Stimulated activated CD4-positive, alpha-beta T cell treated with anti-CD3 and anti-CD28 coated beads, Interleukin-4, amount 100 ng/mL, for 24 hours (primary cell): ENCODE data around the gene OR56B1.
"Not testable (repeated sequence)": the region's sequence is repeated elsewhere in the genome, so short reads cannot be mapped to it uniquely, and the experiment has no call there.

Experiments used
- DNase-seq: peaks from one replicate; pipeline ENCODE4 v3.0.0-alpha.2; 2020

OR56B1 gene, protein sequence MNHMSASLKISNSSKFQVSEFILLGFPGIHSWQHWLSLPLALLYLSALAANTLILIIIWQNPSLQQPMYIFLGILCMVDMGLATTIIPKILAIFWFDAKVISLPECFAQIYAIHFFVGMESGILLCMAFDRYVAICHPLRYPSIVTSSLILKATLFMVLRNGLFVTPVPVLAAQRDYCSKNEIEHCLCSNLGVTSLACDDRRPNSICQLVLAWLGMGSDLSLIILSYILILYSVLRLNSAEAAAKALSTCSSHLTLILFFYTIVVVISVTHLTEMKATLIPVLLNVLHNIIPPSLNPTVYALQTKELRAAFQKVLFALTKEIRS

DNA sequence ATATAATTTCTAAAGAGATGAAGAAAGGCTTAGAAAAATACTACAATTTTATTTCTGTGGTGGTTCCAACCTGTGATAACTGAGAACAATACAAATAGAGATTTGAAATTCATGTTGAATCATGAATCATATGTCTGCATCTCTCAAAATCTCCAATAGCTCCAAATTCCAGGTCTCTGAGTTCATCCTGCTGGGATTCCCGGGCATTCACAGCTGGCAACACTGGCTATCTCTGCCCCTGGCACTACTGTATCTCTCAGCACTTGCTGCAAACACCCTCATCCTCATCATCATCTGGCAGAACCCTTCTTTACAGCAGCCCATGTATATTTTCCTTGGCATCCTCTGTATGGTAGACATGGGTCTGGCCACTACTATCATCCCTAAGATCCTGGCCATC is at the start of gene OR56B1:
Gene OR56B1 (plus strand): TSS at position 53 of the 400 bp plus-strand sequence. CDS start 69 bp downstream, at position 122.
- no peak for DNase-seq

DNA sequence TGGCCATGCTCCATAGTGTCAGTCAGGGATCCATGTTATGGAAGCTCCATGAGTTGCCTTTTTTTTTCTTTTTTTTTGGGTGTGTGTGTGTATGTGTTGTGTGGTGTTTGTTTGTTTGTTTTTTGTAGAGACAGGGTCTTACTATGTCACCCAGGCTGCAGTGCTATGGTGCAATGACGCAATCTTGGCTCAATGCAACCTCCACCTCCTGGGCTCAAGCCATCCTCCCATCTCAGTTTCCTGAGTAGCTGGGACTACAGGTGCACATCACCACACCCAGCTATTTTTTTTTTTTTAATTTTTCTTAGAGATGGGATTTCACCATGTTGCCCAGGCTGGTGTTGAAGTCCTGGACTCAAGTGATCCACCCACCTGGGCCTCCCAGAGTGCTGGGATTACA is 47.8 kb upstream of the OR56B1 start:
- DNase-seq = no peak

DNA sequence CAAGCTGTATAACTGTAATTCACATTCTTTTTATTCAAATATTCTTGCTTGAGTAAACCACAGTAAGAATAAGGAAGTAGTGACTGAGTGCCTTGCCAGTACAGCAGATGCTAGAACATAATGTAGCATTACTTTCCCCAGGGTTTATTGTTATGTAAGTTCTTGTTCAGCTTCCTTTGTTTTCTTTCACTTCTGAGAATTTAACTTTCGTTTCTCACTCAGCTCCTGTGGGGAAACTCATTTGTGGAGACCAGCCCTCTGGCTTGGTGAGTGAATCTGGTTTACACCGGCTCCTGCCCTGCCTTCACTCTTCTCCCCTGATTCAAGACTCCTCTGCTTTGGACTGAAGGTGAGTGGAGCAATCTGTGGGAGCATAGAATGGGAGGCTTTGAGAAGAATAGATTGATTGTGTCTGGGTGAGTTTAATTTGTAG is 46.7 kb upstream of the OR56B1 start, which contains the start of gene TRIM22:
Gene TRIM22 (plus strand): TSS at position 240 of the 433 bp plus-strand sequence. CDS start 6,443 bp downstream, outside the sequence.
- peak; percentile 61 for DNase-seq

DNA sequence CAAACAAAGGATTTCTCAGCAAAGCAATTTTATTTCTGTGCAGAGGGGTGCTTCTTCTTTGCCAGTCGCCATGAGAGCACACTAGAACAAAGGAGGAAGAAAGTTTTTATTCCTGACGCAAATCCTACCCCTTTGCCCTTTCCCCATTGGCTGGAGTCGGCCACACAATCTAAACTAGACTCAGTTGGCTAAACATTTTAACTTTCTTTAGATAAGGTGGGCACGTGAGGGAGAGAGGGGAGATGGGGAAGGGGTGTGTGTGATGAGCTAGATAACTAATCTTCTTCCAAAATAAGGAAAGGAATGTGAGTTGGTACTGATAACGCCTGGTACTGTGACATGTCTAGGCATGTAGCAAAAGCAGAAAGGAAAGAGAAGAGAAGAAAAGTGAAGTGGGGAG is 46.0 kb upstream of the OR56B1 start:
- no peak for DNase-seq

DNA sequence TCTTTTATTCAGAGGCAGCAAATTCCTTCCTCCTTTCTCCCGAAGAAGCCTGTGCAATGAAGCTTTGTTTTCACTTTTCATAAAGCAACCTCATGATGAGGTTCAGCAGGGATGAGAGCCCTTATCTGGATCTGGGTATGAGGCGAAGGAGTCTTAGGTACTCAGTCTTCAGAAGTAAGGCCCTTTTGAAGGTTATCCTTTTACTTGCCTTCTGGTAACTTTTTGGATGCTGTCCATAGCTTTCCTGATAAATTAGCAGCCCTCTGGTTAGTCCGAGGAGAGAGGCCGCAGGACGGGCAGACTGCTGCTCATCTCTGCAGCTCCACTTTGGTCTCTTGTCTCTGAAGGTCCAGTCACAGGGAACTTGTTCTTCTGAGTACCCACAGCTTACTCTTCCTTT is 45.5 kb upstream of the OR56B1 start:
- no peak for DNase-seq

DNA sequence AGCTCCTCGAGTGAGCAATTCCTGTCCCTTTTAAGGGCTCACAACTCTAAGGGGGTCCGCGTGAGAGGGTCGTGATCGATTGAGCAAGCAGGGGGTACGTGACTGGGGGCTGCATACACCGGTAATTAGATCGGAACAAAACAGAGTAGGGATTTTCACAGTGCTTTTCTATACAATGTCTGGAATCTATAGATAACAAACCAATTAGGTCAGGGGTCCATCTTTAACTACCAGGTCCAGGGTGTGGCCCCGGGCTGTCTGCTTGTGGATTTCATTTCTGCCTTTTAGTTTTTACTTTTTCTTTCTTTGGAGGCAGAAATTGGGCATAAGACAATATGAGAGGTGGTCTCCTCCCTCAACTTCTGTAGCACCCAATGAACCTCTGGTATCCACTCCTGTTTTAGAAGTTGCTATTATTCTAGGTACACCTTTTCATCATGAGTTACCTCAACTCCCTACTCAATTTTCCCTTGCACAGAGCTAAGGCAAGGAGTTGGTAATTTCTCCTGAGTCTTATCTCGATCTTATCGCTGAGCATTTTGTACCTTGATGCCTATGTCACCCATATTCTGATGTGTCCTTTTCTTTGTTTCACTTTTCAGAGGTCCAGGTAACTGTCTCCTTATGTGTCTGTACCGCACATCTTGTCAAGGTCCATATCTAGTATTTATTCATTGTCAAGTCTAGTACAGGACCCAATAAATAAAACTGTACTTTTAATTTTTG is 44.8 kb upstream of the OR56B1 start:
- not testable (repeated sequence) for DNase-seq

DNA sequence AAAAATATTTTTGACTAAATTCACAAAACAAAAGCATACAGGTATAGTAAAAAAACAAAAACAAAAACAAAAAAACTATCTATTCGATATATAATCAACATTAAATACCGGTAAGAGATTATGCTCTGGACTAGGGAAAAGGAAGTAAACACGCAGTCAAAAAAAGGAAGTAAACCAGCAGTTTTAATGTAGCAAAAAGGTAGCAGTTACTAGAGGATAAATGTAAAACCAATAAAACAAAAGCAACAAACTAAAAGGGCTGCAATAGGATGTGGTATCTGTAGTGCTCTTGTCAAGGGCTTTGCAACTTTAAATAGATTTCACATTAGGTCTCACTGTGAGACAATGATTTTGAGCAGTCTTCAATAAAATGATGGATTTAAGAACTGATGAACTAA is 44.3 kb upstream of the OR56B1 start:
- no peak for DNase-seq

DNA sequence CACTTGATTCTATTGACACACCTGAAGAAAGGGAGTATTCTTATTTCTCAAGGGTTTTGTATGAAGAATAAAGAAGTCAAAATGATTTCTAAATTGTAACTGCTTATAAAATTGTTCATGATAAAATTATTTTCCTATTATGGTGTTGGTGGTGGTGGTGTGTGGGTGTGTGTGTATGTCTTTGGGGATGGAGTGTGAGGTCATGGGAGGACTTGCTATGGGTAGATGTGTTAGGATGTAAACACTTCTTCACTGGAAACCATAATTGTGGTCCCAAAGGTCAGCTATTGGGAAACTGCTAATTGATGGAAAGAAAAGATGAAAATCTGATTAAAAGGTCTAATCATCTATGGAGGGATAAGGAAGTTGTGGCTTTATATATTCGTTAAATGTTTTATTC is 41.6 kb upstream of the OR56B1 start:
- no peak for DNase-seq

DNA sequence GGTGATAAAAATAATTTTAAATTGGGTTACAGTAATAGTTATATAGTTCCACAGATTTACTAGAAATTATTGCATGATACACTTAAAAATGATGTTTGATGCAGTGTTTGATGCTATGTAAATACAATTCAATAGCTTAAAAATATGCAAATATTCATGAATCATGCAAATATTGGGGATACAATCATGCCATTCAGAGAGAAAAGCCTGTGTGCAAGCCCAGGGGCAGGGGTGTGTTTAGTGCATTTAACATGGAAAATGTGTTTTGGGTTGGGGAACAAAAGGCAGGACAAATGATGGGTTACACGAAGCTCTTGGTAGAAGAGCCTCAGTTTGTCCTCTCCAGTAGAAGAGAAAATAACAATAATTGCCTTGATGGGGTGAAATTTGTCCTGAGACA is 40.7 kb upstream of the OR56B1 start:
- no peak for DNase-seq

DNA sequence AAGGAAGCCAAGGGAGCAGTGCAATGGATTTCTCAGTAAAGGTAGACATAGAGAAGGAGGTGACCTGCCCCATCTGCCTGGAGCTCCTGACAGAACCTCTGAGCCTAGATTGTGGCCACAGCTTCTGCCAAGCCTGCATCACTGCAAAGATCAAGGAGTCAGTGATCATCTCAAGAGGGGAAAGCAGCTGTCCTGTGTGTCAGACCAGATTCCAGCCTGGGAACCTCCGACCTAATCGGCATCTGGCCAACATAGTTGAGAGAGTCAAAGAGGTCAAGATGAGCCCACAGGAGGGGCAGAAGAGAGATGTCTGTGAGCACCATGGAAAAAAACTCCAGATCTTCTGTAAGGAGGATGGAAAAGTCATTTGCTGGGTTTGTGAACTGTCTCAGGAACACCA is 40.0 kb upstream of the OR56B1 start:
- no peak for DNase-seq

DNA sequence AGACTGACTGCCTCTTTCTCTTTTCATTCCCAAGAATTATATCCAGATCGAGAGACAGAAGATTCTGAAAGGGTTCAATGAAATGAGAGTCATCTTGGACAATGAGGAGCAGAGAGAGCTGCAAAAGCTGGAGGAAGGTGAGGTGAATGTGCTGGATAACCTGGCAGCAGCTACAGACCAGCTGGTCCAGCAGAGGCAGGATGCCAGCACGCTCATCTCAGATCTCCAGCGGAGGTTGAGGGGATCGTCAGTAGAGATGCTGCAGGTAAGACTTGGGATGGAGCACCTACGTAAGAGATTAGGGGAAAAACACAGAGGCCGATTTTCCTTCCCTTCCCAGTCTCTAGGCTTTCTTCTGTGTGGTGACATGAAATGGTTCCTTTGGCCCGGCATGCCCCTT is 38.0 kb upstream of the OR56B1 start:
- DNase-seq = no peak

DNA sequence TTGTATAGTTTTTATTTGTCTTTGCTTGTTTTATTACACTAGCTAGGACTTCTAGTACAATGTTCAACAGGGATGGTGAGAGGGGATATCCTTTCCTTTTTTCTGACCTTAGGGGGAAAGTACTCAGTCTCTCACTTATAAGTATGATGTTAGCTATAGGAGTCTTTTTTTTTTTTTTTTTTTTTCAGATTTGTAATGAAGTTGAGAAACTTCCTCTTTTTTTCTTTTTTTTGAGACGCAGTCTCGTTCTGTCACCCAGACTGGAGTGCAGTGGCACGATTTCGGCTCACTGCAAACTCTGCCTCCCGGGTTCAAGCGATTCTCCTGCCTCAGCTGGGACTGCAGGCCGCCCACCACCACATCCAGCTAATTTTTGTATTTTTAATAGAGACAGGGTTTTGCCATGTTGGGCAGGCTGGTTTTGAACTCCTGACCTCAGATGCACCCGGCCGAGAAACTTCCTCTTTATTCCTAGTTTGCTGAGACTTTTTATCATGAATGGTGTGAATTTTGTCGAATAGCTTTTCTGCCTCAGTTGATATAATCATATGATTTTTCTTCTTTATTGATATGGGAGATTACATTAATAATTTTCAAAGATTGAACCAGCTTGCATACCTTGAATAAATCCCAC is 35.7 kb upstream of the OR56B1 start:
- no peak for DNase-seq

DNA sequence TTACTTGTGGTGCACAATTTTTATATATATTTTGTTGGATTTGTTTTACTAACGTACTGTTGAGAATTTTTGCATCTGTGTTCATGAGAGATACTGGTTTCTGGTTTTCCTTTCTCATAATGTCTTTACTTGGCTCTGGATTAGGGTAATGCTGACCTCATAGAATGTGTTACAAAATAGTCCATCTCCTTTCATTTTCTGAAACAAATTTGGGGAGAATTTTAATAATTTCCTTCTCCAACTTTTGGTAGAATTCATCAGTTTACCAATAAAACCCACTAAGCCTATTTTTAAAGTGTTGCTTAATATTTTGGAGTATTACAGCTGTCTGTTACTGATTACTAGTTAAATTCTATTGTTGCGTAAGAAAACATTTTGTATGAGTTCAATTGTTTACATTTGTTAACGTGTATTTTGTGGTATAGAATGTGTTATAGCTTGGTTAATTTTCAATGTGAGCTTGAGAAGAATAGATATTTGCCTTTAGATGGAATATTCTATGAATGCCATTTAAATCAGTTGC is 35.1 kb upstream of the OR56B1 start:
- DNase-seq = no peak

DNA sequence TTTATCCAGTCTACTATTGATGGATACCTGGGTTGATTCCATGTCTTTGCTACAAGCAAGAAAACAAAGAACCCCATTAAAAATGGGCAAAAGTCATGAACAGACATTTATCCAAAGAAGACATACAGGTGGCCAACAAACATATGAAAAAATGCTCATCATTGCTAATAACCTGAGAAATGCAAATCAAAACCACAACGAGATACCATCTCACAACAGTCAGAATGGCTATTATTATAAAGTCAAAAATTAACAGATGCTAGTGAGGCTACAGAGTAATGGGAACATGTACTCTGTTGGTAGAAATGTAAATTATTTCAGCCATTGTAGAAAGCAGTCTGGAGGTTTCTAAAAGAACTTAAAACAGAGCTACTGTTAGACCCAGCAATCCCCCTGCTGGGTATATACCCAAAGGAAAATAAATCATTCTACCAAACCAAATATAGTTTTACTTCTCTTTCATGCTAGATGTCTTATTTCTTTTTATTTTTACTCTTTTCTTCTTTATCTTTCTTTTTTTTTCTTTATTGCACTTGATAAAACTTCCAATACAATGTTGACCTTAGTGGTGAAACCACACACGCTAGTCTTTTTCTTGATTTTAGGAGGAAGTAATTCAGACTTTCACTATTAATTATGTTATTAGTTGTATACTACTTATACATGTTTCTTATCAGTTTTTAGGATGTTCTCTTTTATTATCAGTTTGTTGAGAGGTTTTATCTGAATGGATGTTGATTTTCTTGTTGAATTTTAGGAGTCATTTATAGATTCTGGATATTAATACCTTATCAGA is 32.3 kb upstream of the OR56B1 start:
- DNase-seq = no peak

DNA sequence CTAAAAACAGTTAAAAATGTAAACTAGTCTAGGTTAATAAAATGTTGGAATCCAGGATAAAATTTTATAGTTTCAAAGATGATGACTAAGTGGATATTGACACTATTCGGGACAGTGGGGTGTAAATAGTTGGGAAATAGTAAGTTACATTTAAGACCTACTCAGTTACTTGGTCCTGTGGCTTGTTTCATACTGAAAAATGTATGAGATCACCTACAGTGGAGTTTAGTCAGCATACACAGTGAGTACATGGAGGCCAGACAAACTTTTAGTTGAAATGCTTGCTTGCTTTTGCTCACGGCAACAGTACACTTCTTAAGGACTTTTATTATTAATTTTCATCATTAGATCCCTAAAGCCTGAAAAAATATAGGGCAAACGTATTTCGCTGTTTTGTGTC is 30.6 kb upstream of the OR56B1 start:
- DNase-seq = no peak

DNA sequence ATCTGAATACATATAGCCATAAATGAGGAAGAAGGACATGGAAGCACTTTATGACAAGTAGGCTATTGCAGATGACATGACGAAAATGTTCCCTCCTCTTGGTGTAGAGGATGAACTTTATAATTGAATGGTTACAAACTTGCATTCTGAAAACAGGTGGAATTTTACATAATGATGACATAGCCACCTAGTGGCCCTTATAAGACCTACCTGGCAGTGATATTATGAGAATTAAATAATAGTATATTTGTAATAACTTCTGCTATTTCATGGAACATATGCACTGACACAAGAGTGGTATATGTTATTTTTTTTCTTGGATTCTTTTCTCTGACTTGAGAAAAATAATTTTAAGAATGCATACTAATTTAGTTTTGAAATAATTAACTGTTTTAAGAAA is 23.7 kb upstream of the OR56B1 start:
- no peak for DNase-seq

DNA sequence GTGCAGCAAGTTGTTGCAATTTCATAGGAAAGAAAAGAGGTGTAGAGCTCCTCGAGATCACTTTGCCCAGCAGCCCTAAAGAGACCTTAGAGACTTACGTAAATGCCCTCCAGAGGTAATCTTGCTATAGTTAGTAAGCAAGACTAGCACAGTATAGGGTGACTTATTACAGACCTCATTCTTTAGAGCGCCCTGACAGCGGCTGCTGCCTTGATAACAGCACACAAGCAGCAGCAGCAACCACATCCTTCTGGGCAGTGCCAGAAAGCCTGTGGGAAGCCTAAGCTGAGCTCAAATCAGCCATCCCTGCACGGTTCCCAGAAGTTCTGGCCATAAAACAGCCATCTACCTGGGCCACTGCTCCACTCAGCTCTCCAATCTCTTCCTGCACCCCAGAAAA is 22.6 kb upstream of the OR56B1 start:
- DNase-seq = no peak

DNA sequence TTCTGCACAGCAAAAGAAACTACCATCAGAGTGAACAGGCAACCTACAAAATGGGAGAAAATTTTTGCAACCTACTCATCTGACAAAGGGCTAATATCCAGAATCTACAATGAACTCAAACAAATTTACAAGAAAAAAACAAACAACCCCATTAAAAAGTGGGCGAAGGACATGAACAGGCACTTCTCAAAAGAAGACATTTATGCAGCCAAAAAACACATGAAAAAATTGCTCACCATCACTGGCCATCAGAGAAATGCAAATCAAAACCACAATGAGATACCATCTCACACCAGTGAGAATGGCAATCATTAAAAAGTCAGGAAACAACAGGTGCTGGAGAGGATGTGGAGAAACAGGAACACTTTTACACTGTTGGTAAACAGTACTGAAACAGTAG is 19.7 kb upstream of the OR56B1 start:
- not testable (repeated sequence) for DNase-seq

DNA sequence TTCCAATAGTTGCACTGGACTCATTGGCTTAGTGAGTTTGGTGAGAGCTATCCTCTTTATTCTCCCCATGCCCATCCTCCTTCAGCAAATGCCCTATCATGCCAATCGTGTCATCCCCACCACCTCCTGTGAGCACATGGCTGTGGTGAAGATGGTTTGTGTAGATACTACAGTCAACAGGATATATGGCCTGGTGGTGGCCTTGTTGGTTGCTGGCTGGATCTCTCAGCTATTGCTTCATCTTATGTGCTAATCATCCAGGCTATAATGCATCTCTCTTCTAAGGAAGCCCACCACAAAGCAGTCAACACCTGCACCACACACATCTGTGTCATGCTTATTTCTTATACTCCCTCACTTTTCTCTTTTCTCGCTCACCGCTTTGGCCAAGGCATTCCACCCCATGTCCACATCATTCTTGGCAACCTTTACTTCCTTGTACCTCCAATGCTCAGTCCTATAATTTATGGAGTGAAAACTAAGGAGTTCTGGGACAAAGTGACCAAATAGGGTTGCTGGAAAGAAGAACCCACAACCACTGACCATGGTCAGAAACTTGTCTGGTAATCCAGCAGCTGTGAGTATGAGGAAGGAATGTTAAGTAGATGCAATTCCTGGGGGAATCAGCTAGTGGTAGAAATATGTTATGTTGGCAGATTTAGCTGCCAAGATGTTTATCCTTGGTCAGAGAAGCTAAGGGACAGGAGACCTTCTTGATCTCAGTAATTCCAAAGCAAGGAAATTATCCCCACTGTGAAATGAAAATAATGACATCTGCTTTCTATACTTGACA is 16.3 kb upstream of the OR56B1 start:
- no peak for DNase-seq

DNA sequence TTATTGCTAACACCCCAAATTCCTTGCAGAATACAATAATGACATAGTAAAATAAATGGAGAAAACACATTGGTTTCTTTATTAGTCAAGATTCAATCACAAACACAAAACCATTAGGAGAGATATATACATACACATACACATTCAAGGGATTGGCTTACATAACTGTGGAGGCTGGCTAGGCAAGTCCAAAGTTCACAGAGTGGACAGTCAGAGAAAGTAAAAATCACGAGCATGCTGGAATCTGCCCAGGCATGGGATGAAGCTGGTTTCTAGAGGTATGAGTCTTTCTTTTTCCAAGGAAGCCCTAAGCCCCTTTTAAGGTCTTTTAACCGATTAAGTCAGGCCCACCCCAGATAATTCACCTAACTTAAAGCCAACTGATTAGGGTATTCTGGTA is 13.6 kb upstream of the OR56B1 start:
- no peak for DNase-seq

DNA sequence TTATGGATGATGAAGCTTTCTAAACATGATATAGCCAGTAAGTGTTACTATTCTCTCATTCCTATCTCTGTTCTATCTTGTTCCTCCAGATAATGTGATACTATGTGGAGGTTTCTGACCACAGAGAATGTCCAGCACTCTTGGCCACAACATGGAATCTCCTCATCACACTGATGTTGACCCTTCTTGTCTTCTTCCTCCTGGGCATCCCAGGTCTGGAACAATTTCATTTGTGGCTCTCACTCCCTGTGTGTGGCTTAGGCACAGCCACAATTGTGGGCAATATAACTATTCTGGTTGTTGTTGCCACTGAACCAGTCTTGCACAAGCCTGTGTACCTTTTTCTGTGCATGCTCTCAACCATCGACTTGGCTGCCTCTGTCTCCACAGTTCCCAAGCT is 9.9 kb upstream of the OR56B1 start:
- DNase-seq = no peak

DNA sequence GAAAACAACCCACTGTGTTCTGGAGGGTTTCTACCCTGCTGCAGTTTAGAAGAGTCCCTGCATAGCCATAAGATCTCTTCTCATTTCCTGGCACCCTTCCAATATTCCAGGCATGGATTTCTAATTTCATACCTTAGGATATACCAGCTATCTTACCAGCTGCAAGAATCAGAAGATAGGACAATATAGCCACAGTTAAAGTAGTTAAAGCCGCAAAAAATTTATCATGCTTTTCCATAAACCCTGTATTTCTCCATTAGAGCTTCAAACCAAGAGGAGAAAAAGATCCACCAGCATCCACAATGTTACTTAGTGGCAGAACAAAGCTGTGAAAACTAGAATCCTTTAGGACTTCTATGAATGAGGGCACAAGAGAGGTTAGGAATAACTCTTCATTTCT is 8.6 kb upstream of the OR56B1 start:
- DNase-seq = no peak
